Vagina (tissue), 2 donors: ENCODE data around the gene COL28A1. TPM values are rescaled to one million over a fixed set of nuclear protein-coding genes. Genes with fewer than 3 reads are reported as not detected.
A peak's percentile ranks its signal among the peaks of the same experiment; 100 is the strongest.

Source experiments
- DNase-seq, 2 donors: peaks; one replicate each; pipeline ENCODE4 v3.0.0-alpha.2; 2017; ENCODE audit errors: extremely low spot score in 2 of 2
- H3K27ac ChIP-seq: fragments of 200-600 bp; sonication (generic); one replicate; pipeline ENCODE4 v1.5.1; 2019
- H3K27me3 ChIP-seq: fragments of 200-600 bp; sonication (generic); one replicate; pipeline ENCODE4 v1.5.1; 2019
- H3K36me3 ChIP-seq, 2 donors: fragments of 200-600 bp; sonication (generic); one replicate each; pipeline ENCODE4 v1.5.1; 2017 to 2019
- H3K4me1 ChIP-seq: fragments of 200-600 bp; sonication (generic); one replicate; pipeline ENCODE4 v1.5.1; 2019
- H3K4me3 ChIP-seq, 2 donors: fragments of 200-600 bp; sonication (generic); 1 replicate in 1 of 2; 2 replicates in 1 of 2; pipeline ENCODE4 v1.5.1; 2016 to 2019
- H3K9me3 ChIP-seq: fragments of 200-600 bp; sonication (generic); one replicate; pipeline ENCODE4 v1.5.1; 2019
- CTCF ChIP-seq, 3 experiments: fragments of 450-650 bp in 2 of 3; fragments of 200-600 bp in 1 of 3; sonication (generic) in 1 of 3; IDR thresholded peaks; one replicate each; pipeline ENCODE4 v1.5.1; 2017 to 2019; ENCODE audit warnings: antibody characterized with exemption in 3 of 3, mild to moderate bottlenecking in 2 of 3, moderate library complexity in 2 of 3
- POLR2A ChIP-seq, 2 donors: fragments of 450-650 bp; IDR thresholded peaks; one replicate each; pipeline ENCODE4 v1.6.1; 2017; ENCODE audit warnings: antibody characterized with exemption in 2 of 2, mild to moderate bottlenecking in 2 of 2, moderate library complexity in 2 of 2
- POLR2AphosphoS5 ChIP-seq, 2 donors: sonication (generic); formaldehyde crosslinking; IDR thresholded peaks; one replicate each; pipeline ENCODE4 v1.9.0; 2017; ENCODE audit warnings: antibody characterized with exemption in 2 of 2, mild to moderate bottlenecking in 2 of 2, low read depth in 1 of 2; ENCODE audit not compliant: insufficient read depth in 1 of 2
- intact Hi-C: fragments of 100-400 bp; cut with DNase I; formaldehyde crosslinking; loops from one replicate; pipeline ENCODE4 v1.15.1; 2023
- total RNA-seq: library from RNA; depleted of rRNA; stranded (reverse); fragments of >200 nt; gene quantifications from one replicate; pipeline ENCODE4 v1.2.3, GENCODE V29; 2016

The COL28A1 gene
- total RNA-seq, 1 donor from 2014 or later: 5.4 TPM

GRCh38 chr7:7569615-7570014 lies 33.9 kb upstream of the COL28A1 start:
- Histone ChIP-seq H3K4me3 (no peak overlapping the region), H3K4me1 (peaks cover 43% of the 10 kb centered on the region), H3K27me3 (no peaks in the 10 kb centered on the region), H3K9me3 (no peaks in the 10 kb centered on the region), H3K36me3 (peaks cover 0 to 5% of the 10 kb centered on the region in 2 donors), H3K27ac (no peak overlapping the region)
- TF ChIP-seq POLR2AphosphoS5 (IDR thresholded peaks at IDR 0.05; ENCODE audit: insufficient read depth in 1 of 2, low read depth in 1 of 2): no peak
- TF ChIP-seq CTCF (IDR thresholded peaks at IDR 0.05): no peak
- TF ChIP-seq POLR2A (IDR thresholded peaks at IDR 0.05): no peak
- no peak for DNase-seq
- intact Hi-C loops: no loop called here

GRCh38 chr7:7569081-7569527 lies 33.4 kb upstream of the COL28A1 start:
- intact Hi-C loops: no loop called here

GRCh38 chr7:7568553-7568952 lies 32.9 kb upstream of the COL28A1 start:
- intact Hi-C loops: no loop called here

More at GRCh38 chr7:7569081-7569527, 33.4 kb upstream of the COL28A1 start:
- H3K4me3 ChIP-seq: no peak overlapping the region
- H3K27me3 ChIP-seq: no peaks in the 10 kb centered on the region
- peaks cover 0 to 5% of the 10 kb centered on the region in 2 donors for H3K36me3 ChIP-seq
- H3K27ac ChIP-seq: no peak overlapping the region
- TF ChIP-seq POLR2A (IDR thresholded peaks at IDR 0.05) (no peak), POLR2AphosphoS5 (IDR thresholded peaks at IDR 0.05; ENCODE audit: insufficient read depth in 1 of 2, low read depth in 1 of 2) (no peak), CTCF (IDR thresholded peaks at IDR 0.05) (no peak)
- peaks cover 43% of the 10 kb centered on the region for H3K4me1 ChIP-seq
- no peaks in the 10 kb centered on the region for H3K9me3 ChIP-seq
- DNase-seq: no peak

GRCh38 chr7:7567898-7568531 lies 32.3 kb upstream of the COL28A1 start:
- Histone ChIP-seq H3K27ac (peak overlapping the region; percentile 94), H3K36me3 (peaks cover 0 to 2% of the 10 kb centered on the region in 2 donors), H3K27me3 (no peaks in the 10 kb centered on the region), H3K4me3 (peak overlapping the region; percentile 77 to 81), H3K4me1 (peaks cover 51% of the 10 kb centered on the region), H3K9me3 (no peaks in the 10 kb centered on the region)
- no peak for DNase-seq
- intact Hi-C loops: no loop called here
- TF ChIP-seq POLR2A (IDR thresholded peaks at IDR 0.05): no peak
- TF ChIP-seq CTCF (IDR thresholded peaks at IDR 0.05): no peak
- peak in 1 of 2 donors; percentile 60 for TF ChIP-seq POLR2AphosphoS5 (IDR thresholded peaks at IDR 0.05; ENCODE audit: insufficient read depth in 1 of 2, low read depth in 1 of 2)

More at GRCh38 chr7:7568553-7568952, 32.9 kb upstream of the COL28A1 start:
- TF ChIP-seq POLR2A (IDR thresholded peaks at IDR 0.05) (no peak), POLR2AphosphoS5 (IDR thresholded peaks at IDR 0.05; ENCODE audit: insufficient read depth in 1 of 2, low read depth in 1 of 2) (no peak), CTCF (IDR thresholded peaks at IDR 0.05) (no peak)
- Histone ChIP-seq H3K27me3 (no peaks in the 10 kb centered on the region), H3K4me1 (peaks cover 48% of the 10 kb centered on the region), H3K27ac (no peak overlapping the region), H3K4me3 (peak overlapping the region in 1 of 2 donors; percentile 81), H3K36me3 (peaks cover 0 to 5% of the 10 kb centered on the region in 2 donors), H3K9me3 (no peaks in the 10 kb centered on the region)
- no peak for DNase-seq
